ENCODE results near the gene TMCC1. TPM values are rescaled to one million over a fixed set of nuclear protein-coding genes. Genes with fewer than 3 reads are reported as not detected.

TMCC1 gene
- total and polyA plus RNA-seq, 2 donors (not counting 3 experiments of a cell fraction or from before 2014, with no cell fraction given) = 17.4 to 38.4 TPM

- Histone ChIP-seq H3K9me3 (replicated peaks; ENCODE audit: control insufficient read depth, insufficient read depth, low read length) (peaks cover 1% of the 10 kb centered on the region), H3K27me3 (ENCODE audit: control insufficient read depth in 2 of 2, insufficient read depth in 2 of 2, low read length in 2 of 2) (peaks cover 4 to 15% of the 10 kb centered on the region in 2 experiments), H3K4me3 (replicated peaks in 1 of 3; ENCODE audit: insufficient read depth in 1 of 3, low read depth in 1 of 3, low read length in 3 of 3) (no peak overlapping the region), H3K9ac (replicated peaks; ENCODE audit: extremely low read depth, insufficient read depth, low read length) (no peak overlapping the region), H3K36me3 (ENCODE audit: control insufficient read depth in 2 of 2, extremely low read depth in 1 of 2, insufficient read depth in 2 of 2, low read length in 2 of 2) (no peaks in the 10 kb centered on the region), H3K4me1 (ENCODE audit: control insufficient read depth, extremely low read depth, insufficient read depth, low read length) (no peaks in the 10 kb centered on the region), H3K4me2 (ENCODE audit: insufficient read depth, low read length) (no peak overlapping the region), H4K20me1 (replicated peaks; ENCODE audit: control insufficient read depth, extremely low read depth, insufficient read depth, low read length) (no peaks in the 10 kb centered on the region), H3K27ac (ENCODE audit: insufficient read depth, low read depth, low read length) (no peak overlapping the region), H3K79me2 (ENCODE audit: control insufficient read depth, insufficient read depth, low read length) (no peaks in the 10 kb centered on the region), H2AFZ (ENCODE audit: low read depth, low read length) (no peak overlapping the region), H3K9me1 (replicated peaks; ENCODE audit: control insufficient read depth, extremely low read depth, insufficient read depth, low read length) (no peaks in the 10 kb centered on the region)
- TF ChIP-seq, protein P1, sequence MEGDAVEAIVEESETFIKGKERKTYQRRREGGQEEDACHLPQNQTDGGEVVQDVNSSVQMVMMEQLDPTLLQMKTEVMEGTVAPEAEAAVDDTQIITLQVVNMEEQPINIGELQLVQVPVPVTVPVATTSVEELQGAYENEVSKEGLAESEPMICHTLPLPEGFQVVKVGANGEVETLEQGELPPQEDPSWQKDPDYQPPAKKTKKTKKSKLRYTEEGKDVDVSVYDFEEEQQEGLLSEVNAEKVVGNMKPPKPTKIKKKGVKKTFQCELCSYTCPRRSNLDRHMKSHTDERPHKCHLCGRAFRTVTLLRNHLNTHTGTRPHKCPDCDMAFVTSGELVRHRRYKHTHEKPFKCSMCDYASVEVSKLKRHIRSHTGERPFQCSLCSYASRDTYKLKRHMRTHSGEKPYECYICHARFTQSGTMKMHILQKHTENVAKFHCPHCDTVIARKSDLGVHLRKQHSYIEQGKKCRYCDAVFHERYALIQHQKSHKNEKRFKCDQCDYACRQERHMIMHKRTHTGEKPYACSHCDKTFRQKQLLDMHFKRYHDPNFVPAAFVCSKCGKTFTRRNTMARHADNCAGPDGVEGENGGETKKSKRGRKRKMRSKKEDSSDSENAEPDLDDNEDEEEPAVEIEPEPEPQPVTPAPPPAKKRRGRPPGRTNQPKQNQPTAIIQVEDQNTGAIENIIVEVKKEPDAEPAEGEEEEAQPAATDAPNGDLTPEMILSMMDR (IDR thresholded peaks at IDR 0.05; ENCODE audit: extremely low read depth in 1 of 2, insufficient read depth in 1 of 2, low read depth in 1 of 2, low read length in 2 of 2) = no peak
- TF ChIP-seq GATA2 (IDR thresholded peaks at IDR 0.05; ENCODE audit: insufficient read depth, insufficient read length, low read depth, low read length) (no peak), MAX (IDR thresholded peaks at IDR 0.05; ENCODE audit: insufficient read depth, insufficient read length) (no peak)
- intact Hi-C loops (cut with micrococcal nuclease) (no loop called here), dilution Hi-C loops (cut with MboI; ENCODE audit: extremely low pct_ligation_motif_present, low sequenced_read_pairs) (no loop called here)
- ChIA-PET CTCF (interaction anchor here (1.0 to 1.5 kb wide), 3 partner anchors 15 to 95 kb away, joined by 3 read pairs; no protein-coding TSS in a partner anchor), POLR2A (no interaction called here)
- FAIRE-seq (no peak), DNase-seq (ENCODE audit: low read depth, low spot score) (no peak)
- BruUV-seq (replicated peaks) = no TSS peak
Measured at GRCh38 chr3:129927072-129927471, 33.6 kb upstream of the TMCC1 start.

GRCh38 chr3:129919806-129920205 lies 26.3 kb upstream of the TMCC1 start:
- FAIRE-seq (no peak), DNase-seq (ENCODE audit: low read depth, low spot score) (no peak)
- Histone ChIP-seq H3K9me1 (replicated peaks; ENCODE audit: control insufficient read depth, extremely low read depth, insufficient read depth, low read length) (no peaks in the 10 kb centered on the region), H3K79me2 (ENCODE audit: control insufficient read depth, insufficient read depth, low read length) (no peaks in the 10 kb centered on the region), H3K27me3 (ENCODE audit: control insufficient read depth in 2 of 2, insufficient read depth in 2 of 2, low read length in 2 of 2) (no peaks in the 10 kb centered on the region), H3K4me3 (replicated peaks in 1 of 3; ENCODE audit: insufficient read depth in 1 of 3, low read depth in 1 of 3, low read length in 3 of 3) (no peak overlapping the region), H4K20me1 (replicated peaks; ENCODE audit: control insufficient read depth, extremely low read depth, insufficient read depth, low read length) (no peaks in the 10 kb centered on the region), H3K4me2 (ENCODE audit: insufficient read depth, low read length) (no peak overlapping the region), H2AFZ (ENCODE audit: low read depth, low read length) (no peak overlapping the region), H3K9ac (replicated peaks; ENCODE audit: extremely low read depth, insufficient read depth, low read length) (no peak overlapping the region), H3K9me3 (replicated peaks; ENCODE audit: control insufficient read depth, insufficient read depth, low read length) (peaks cover 6% of the 10 kb centered on the region), H3K4me1 (ENCODE audit: control insufficient read depth, extremely low read depth, insufficient read depth, low read length) (no peaks in the 10 kb centered on the region), H3K27ac (ENCODE audit: insufficient read depth, low read depth, low read length) (no peak overlapping the region), H3K36me3 (ENCODE audit: control insufficient read depth in 2 of 2, extremely low read depth in 1 of 2, insufficient read depth in 2 of 2, low read length in 2 of 2) (no peaks in the 10 kb centered on the region)
- dilution Hi-C loops (cut with MboI; ENCODE audit: extremely low pct_ligation_motif_present, low sequenced_read_pairs) (no loop called here), intact Hi-C loops (cut with micrococcal nuclease) (no loop called here)
- TF ChIP-seq POLR2A (IDR thresholded peaks at IDR 0.05; ENCODE audit: low read depth, low read length) (no peak), MYC (IDR thresholded peaks at IDR 0.05; ENCODE audit: low read depth, low read length) (no peak), GATA2 (IDR thresholded peaks at IDR 0.05; ENCODE audit: insufficient read depth, insufficient read length, low read depth, low read length) (no peak), FOS (IDR thresholded peaks at IDR 0.05; ENCODE audit: borderline replicate concordance, insufficient read depth, low read length) (no peak), MAX (IDR thresholded peaks at IDR 0.05; ENCODE audit: insufficient read depth, insufficient read length) (no peak)
- TF ChIP-seq, protein P1 (IDR thresholded peaks at IDR 0.05; ENCODE audit: extremely low read depth in 1 of 2, insufficient read depth in 1 of 2, low read depth in 1 of 2, low read length in 2 of 2) = no peak
- CTCF ChIA-PET = interaction anchor here (1.2 kb wide), 2 partner anchors 8 to 22 kb away, joined by 5 to 6 read pairs; no protein-coding TSS in a partner anchor
- POLR2A ChIA-PET = no interaction called here
- BruUV-seq (replicated peaks) = no TSS peak
